Suprapubic skin (tissue), 3 donors: ENCODE data around the gene TTLL3.

ENCODE experiments used
- CTCF ChIP-seq, 2 donors: fragments of 200-600 bp in 1 of 2; fragments of 450-650 bp in 1 of 2; sonication (generic) in 1 of 2; IDR thresholded peaks; one replicate each; pipeline ENCODE4 v1.5.1; 2016 to 2019; ENCODE audit warnings: antibody characterized with exemption in 2 of 2, mild to moderate bottlenecking in 1 of 2, moderate library complexity in 1 of 2
- POLR2A ChIP-seq, 2 donors: fragments of 450-650 bp; IDR thresholded peaks; one replicate each; pipeline ENCODE4 v1.6.1; 2017; ENCODE audit warnings: antibody characterized with exemption in 2 of 2, mild to moderate bottlenecking in 2 of 2, moderate library complexity in 2 of 2

- TF ChIP-seq CTCF (IDR thresholded peaks at IDR 0.05) (no peak), POLR2A (IDR thresholded peaks at IDR 0.05) (no peak)
Observed at GRCh38 chr3:9797196-9797945, 12.7 kb upstream of the TTLL3 start.
